BLaER1 (cell line): ENCODE results near the gene RIOK1.
"Not testable (repeated sequence)": the region's sequence is repeated elsewhere in the genome, so short reads cannot be mapped to it uniquely, and the experiment has no call there.

Experiments
- H3K27ac ChIP-seq: shearing (Covaris generic); formaldehyde crosslinking; 2 replicates; pipeline ENCODE4 v1.8.1; 2022
- H3K27me3 ChIP-seq: shearing (Covaris generic); formaldehyde crosslinking; 2 replicates; pipeline ENCODE4 v1.8.1; 2022
- H3K36me3 ChIP-seq: shearing (Covaris generic); formaldehyde crosslinking; 2 replicates; pipeline ENCODE4 v1.8.1; 2022
- H3K4me1 ChIP-seq: shearing (Covaris generic); formaldehyde crosslinking; 2 replicates; pipeline ENCODE4 v1.8.1; 2022
- H3K4me2 ChIP-seq: shearing (Covaris generic); formaldehyde crosslinking; 2 replicates; pipeline ENCODE4 v1.8.1; 2022
- H3K4me3 ChIP-seq: shearing (Covaris generic); formaldehyde crosslinking; 2 replicates; pipeline ENCODE4 v1.8.1; 2022
- H3K9ac ChIP-seq: shearing (Covaris generic); formaldehyde crosslinking; 2 replicates; pipeline ENCODE4 v1.8.1; 2022
- H3K9me3 ChIP-seq: shearing (Covaris generic); formaldehyde crosslinking; 2 replicates; pipeline ENCODE4 v1.8.1; 2022
- H4K20me1 ChIP-seq: shearing (Covaris generic); formaldehyde crosslinking; 2 replicates; pipeline ENCODE4 v1.8.1; 2022
- Cebpa-rat ChIP-seq: shearing (Covaris generic); IDR thresholded peaks from 2 replicates; pipeline ENCODE4 v1.8.1; 2022

Gene RIOK1

GRCh38 chr6:7449018-7449417 lies 59.4 kb downstream of the RIOK1 start:
- Histone ChIP-seq H3K4me1 (peaks cover 23% of the 10 kb centered on the region), H3K4me3 (no peak overlapping the region), H3K36me3 (no peaks in the 10 kb centered on the region), H3K9me3 (no peaks in the 10 kb centered on the region), H4K20me1 (no peaks in the 10 kb centered on the region), H3K4me2 (no peak overlapping the region), H3K27ac (no peak overlapping the region), H3K27me3 (no peaks in the 10 kb centered on the region), H3K9ac (no peak overlapping the region)
- TF ChIP-seq Cebpa-rat = no peak

- no peaks in the 10 kb centered on the region for H4K20me1 ChIP-seq
- TF ChIP-seq Cebpa-rat = no peak
- no peak overlapping the region for H3K9ac ChIP-seq
- peaks cover 4% of the 10 kb centered on the region for H3K4me1 ChIP-seq
- H3K36me3 ChIP-seq = no peaks in the 10 kb centered on the region
- no peak overlapping the region for H3K4me2 ChIP-seq
- H3K27me3 ChIP-seq = no peaks in the 10 kb centered on the region
- no peak overlapping the region for H3K27ac ChIP-seq
- no peak overlapping the region for H3K4me3 ChIP-seq
- H3K9me3 ChIP-seq = peaks cover 5% of the 10 kb centered on the region
These were observed 61.7 kb downstream of the RIOK1 start for GRCh38 chr6:7451326-7451725.

GRCh38 chr6:7452898-7453297 lies 63.3 kb downstream of the RIOK1 start:
- H3K4me1 ChIP-seq = no peaks in the 10 kb centered on the region
- TF ChIP-seq Cebpa-rat = no peak
- no peaks in the 10 kb centered on the region for H4K20me1 ChIP-seq

GRCh38 chr6:7454696-7455358 lies 65.2 kb downstream of the RIOK1 start:
- no peaks in the 10 kb centered on the region for H3K27me3 ChIP-seq
- H3K4me3 ChIP-seq = no peak overlapping the region
- no peak overlapping the region for H3K9ac ChIP-seq
- H3K36me3 ChIP-seq = no peaks in the 10 kb centered on the region
- H3K27ac ChIP-seq = no peak overlapping the region
- no peaks in the 10 kb centered on the region for H3K4me1 ChIP-seq
- H3K4me2 ChIP-seq = no peak overlapping the region
- H3K9me3 ChIP-seq = peaks cover 18% of the 10 kb centered on the region
- H4K20me1 ChIP-seq = no peaks in the 10 kb centered on the region
- no peak for TF ChIP-seq Cebpa-rat

More at GRCh38 chr6:7452898-7453297, 63.3 kb downstream of the RIOK1 start:
- Histone ChIP-seq H3K36me3 (no peaks in the 10 kb centered on the region), H3K9ac (no peak overlapping the region), H3K9me3 (peaks cover 18% of the 10 kb centered on the region), H3K27me3 (no peaks in the 10 kb centered on the region), H3K4me3 (no peak overlapping the region), H3K4me2 (no peak overlapping the region), H3K27ac (no peak overlapping the region)

GRCh38 chr6:7456302-7456701 lies 66.7 kb downstream of the RIOK1 start:
- H3K4me2 ChIP-seq = not testable (repeated sequence)

GRCh38 chr6:7461416-7461815 lies 71.8 kb downstream of the RIOK1 start:
- Histone ChIP-seq H3K4me1 (no peaks in the 10 kb centered on the region), H3K9ac (no peak overlapping the region), H3K36me3 (no peaks in the 10 kb centered on the region), H3K27ac (no peak overlapping the region), H4K20me1 (no peaks in the 10 kb centered on the region), H3K9me3 (peaks cover 12% of the 10 kb centered on the region), H3K27me3 (no peaks in the 10 kb centered on the region), H3K4me2 (no peak overlapping the region), H3K4me3 (no peak overlapping the region)
- no peak for TF ChIP-seq Cebpa-rat

More at GRCh38 chr6:7456302-7456701, 66.7 kb downstream of the RIOK1 start:
- H3K9me3 ChIP-seq = peaks cover 18% of the 10 kb centered on the region
- H3K9ac ChIP-seq, H3K27me3 ChIP-seq, H3K4me3 ChIP-seq, H4K20me1 ChIP-seq, H3K4me1 ChIP-seq, H3K36me3 ChIP-seq, H3K27ac ChIP-seq: not testable (repeated sequence)

GRCh38 chr6:7463785-7464184 lies 74.2 kb downstream of the RIOK1 start:
- Histone ChIP-seq H4K20me1 (no peaks in the 10 kb centered on the region), H3K27me3 (no peaks in the 10 kb centered on the region), H3K36me3 (no peaks in the 10 kb centered on the region), H3K4me2 (no peak overlapping the region), H3K9ac (no peak overlapping the region), H3K9me3 (no peaks in the 10 kb centered on the region), H3K4me3 (no peak overlapping the region), H3K27ac (no peak overlapping the region), H3K4me1 (0 out of 2 replicates have a peak, but pooled peaks cover 5% of the 10 kb centered on the region)
- TF ChIP-seq Cebpa-rat = no peak

GRCh38 chr6:7467007-7467897 lies 77.6 kb downstream of the RIOK1 start:
- no peaks in the 10 kb centered on the region; the same call in 1 of the 2 replicates for H3K9me3 ChIP-seq
- no peak overlapping the region for H3K9ac ChIP-seq
- H3K4me1 ChIP-seq = 0 out of 2 replicates have a peak, but pooled peaks cover 6% of the 10 kb centered on the region
- no peaks in the 10 kb centered on the region for H3K27me3 ChIP-seq
- no peaks in the 10 kb centered on the region for H4K20me1 ChIP-seq
- H3K36me3 ChIP-seq = no peaks in the 10 kb centered on the region
- no peak overlapping the region for H3K27ac ChIP-seq
- H3K4me3 ChIP-seq = no peak overlapping the region
- H3K4me2 ChIP-seq = no peak overlapping the region
- TF ChIP-seq Cebpa-rat = no peak
